K562 (cell line): ENCODE results near the gene FUNDC2. TPM values are rescaled to one million over a fixed set of nuclear protein-coding genes. Genes with fewer than 3 reads are reported as not detected.

Experiments used
- CUX1 ChIP-seq: fragments of 200-800 bp; sonication (Bioruptor generic); IDR thresholded peaks from 2 replicates; pipeline ENCODE4 v1.6.1; 2016; ENCODE audit warnings: missing genetic modification characterization, missing compliant biosample characterization
- CXXC5 ChIP-seq: fragments of 250-450 bp; sonication (Bioruptor Pico); IDR thresholded peaks from 2 replicates; pipeline ENCODE4 v1.8.0; 2022; ENCODE audit warnings: inconsistent platforms, mild to moderate bottlenecking, moderate library complexity
- DMBX1 ChIP-seq: fragments of 250-450 bp; sonication (Bioruptor Pico); IDR thresholded peaks from 2 replicates; pipeline ENCODE4 v1.8.0; 2022; ENCODE audit warnings: inconsistent platforms, mild to moderate bottlenecking, moderate library complexity, borderline replicate concordance
- E2F4 ChIP-seq: sonication (generic); formaldehyde crosslinking; IDR thresholded peaks from 2 replicates; pipeline ENCODE4 v1.8.0; 2022; ENCODE audit warnings: mild to moderate bottlenecking, low read depth, missing genetic modification reagents
- FOSL1 ChIP-seq: fragments of 200-800 bp; sonication (Bioruptor generic); conservative IDR thresholded peaks from 2 replicates; pipeline ENCODE4 v1.6.1; 2016; ENCODE audit warnings: missing genetic modification characterization, missing compliant biosample characterization
- HCFC1 ChIP-seq: IDR thresholded peaks from 2 replicates; pipeline ENCODE4 v1.6.1; 2012; ENCODE audit warnings: low read depth, low read length, improper control_type of control experiment
- HNRNPH1 ChIP-seq: fragments of 200-400 bp; formaldehyde crosslinking; optimal IDR thresholded peaks from 2 replicates; pipeline ENCODE3; 2017; ENCODE audit warnings: low read depth, mild to moderate bottlenecking, low read length, moderate library complexity
- MYNN ChIP-seq, 2 experiments: sonication (generic); formaldehyde crosslinking in 1 of 2; IDR thresholded peaks; 2 replicates each; pipeline versions ENCODE4 v1.5.0 to v1.6.1; 2016 to 2020; ENCODE audit warnings: antibody characterized with exemption in 1 of 2, missing genetic modification reagents in 1 of 2
- SNIP1 ChIP-seq: fragments of 450-650 bp; IDR thresholded peaks from 2 replicates; pipeline ENCODE4 v1.7.1; 2017; ENCODE audit warnings: low read depth, mild to moderate bottlenecking
- STAT5A ChIP-seq: IDR thresholded peaks from 2 replicates; pipeline ENCODE4 v1.6.1; 2012; ENCODE audit warnings: low read length, inconsistent platforms, borderline replicate concordance
- TFAM ChIP-seq: fragments of 250-450 bp; sonication (Bioruptor Pico); conservative IDR thresholded peaks from 2 replicates; pipeline ENCODE4 v1.5.0; 2021; ENCODE audit warnings: mild to moderate bottlenecking, moderate library complexity
- ZBTB43 ChIP-seq: sonication (generic); formaldehyde crosslinking; IDR thresholded peaks from 2 replicates; pipeline ENCODE4 v1.8.0; 2023; ENCODE audit warnings: mild to moderate bottlenecking, missing genetic modification reagents
- ZBTB9 ChIP-seq: fragments of 450-650 bp; formaldehyde crosslinking; IDR thresholded peaks from 2 replicates; pipeline ENCODE4 v1.4.0; 2020; ENCODE audit warnings: mild to moderate bottlenecking, moderate library complexity
- ZFP1 ChIP-seq: fragments of 450-650 bp; formaldehyde crosslinking; IDR thresholded peaks from 2 replicates; pipeline ENCODE4 v1.4.0; 2020; ENCODE audit warnings: mild to moderate bottlenecking, mixed read lengths
- ZFP36 ChIP-seq: fragments of 150-350 bp; IDR thresholded peaks from 2 replicates; pipeline ENCODE4 v1.6.1; 2018; ENCODE audit warnings: low read length, low read depth; ENCODE audit not compliant: partially characterized antibody
- ZNF449 ChIP-seq: fragments of 250-450 bp; sonication (Bioruptor Pico); IDR thresholded peaks from 2 replicates; pipeline ENCODE4 v1.8.0; 2022; ENCODE audit warnings: moderate library complexity, mild to moderate bottlenecking, inconsistent platforms
- polyA plus RNA-seq, 8 experiments: library from polyadenylated mRNA; depleted of rRNA in 4 of 8; stranded (reverse) in 5 of 8; unstranded in 3 of 8; fragments of >200 nt; fragmentation: Nextera tagmentation in 2 of 8; fragmentation: Illumina TruSeq in 1 of 8; extraction: Ambion mirVana in 2 of 8; extraction: Trizol in 1 of 8; gene quantifications; 2 replicates each; pipeline versions ENCODE4 v1.2.1 to v1.2.3, GENCODE V29; 2011 to 2014; ENCODE audit warnings: inconsistent platforms in 1 of 8, missing spikeins in 1 of 8
- total RNA-seq, 7 experiments: library from RNA; depleted of rRNA in 6 of 7; stranded (reverse); fragments of >200 nt in 6 of 7; fragmentation: Illumina TruSeq in 2 of 7; extraction: Trizol in 2 of 7; gene quantifications; 2 replicates each; pipeline versions ENCODE4 v1.2.1 to v1.2.3, GENCODE V29; 2011 to 2021; ENCODE audit warnings: low replicate concordance in 1 of 7

FUNDC2 gene
- total and polyA plus RNA-seq, 9 of the 15 experiments (the other 6 are each of a cell fraction or from before 2014, with no cell fraction given) = 50.6 to 235 (median 123) TPM

GRCh38 chrX:155070975-155071693 is 44.5 kb downstream of the FUNDC2 start, which contains the start of the genes BRCC3, CMC4 and MTCP1 (continued):
- no peak for TF ChIP-seq ZBTB9 (CRISPR knock-in tag)
- no peak for TF ChIP-seq DMBX1 (CRISPR knock-in tag)
- TF ChIP-seq CUX1 (CRISPR knock-in tag) = no peak
- peak; percentile 89 for TF ChIP-seq CXXC5 (CRISPR knock-in tag)
- TF ChIP-seq STAT5A = no peak
- TF ChIP-seq ZFP36 = no peak
- no peak for TF ChIP-seq E2F4 (CRISPR knock-in tag)
- TF ChIP-seq MYNN (IDR thresholded peaks at IDR 0.05) = no peak
- TF ChIP-seq MYNN (CRISPR knock-in tag; IDR thresholded peaks at IDR 0.05) = no peak
- TF ChIP-seq SNIP1 = no peak
- TF ChIP-seq HCFC1 = peak; percentile 33; the same call in 1 of the 2 replicates
- TF ChIP-seq ZBTB43 = no peak
- no peak for TF ChIP-seq ZNF449 (CRISPR knock-in tag)
- TF ChIP-seq HNRNPH1 = no peak
- no peak for TF ChIP-seq ZFP1
- TF ChIP-seq TFAM = no peak
- TF ChIP-seq FOSL1 (tag) = 0 out of 2 replicates have a peak, but pooled peaks have one; percentile 19
